A673 (cell line): Measurements from ENCODE around the gene MYBPC3. TPM values are rescaled to one million over a fixed set of nuclear protein-coding genes. Genes with fewer than 3 reads are reported as not detected.

Source experiments
- BruUV-seq: library from RNA; stranded (reverse); fragments of 400-500 nt; replicated peaks from 2 replicates; lab custom pipeline; 2021; lab: Mats Ljungman, UMichigan
- CTCF ChIA-PET: fragments of 300-600 bp; sonication (Branson Sonifier 250); formaldehyde crosslinking; loops from one replicate; lab custom pipeline; 2022; ENCODE audit warnings: antibody characterized with exemption; lab: Charles Lee
- POLR2A ChIA-PET: fragments of 300-600 bp; sonication (Branson Sonifier 250); formaldehyde crosslinking; loops from one replicate; lab custom pipeline; 2022; ENCODE audit warnings: antibody characterized with exemption; ENCODE audit not compliant: low non-redundant PET; lab: Charles Lee
- DNase-seq: peaks from one replicate; pipeline ENCODE4 v3.0.0-alpha.2; 2015; ENCODE audit warnings: low spot score
- H3K27ac ChIP-seq: fragments of 200-600 bp; sonication (generic); 2 replicates; pipeline ENCODE4 v1.5.1; 2016; ENCODE audit warnings: mixed run types, low read depth, mild to moderate bottlenecking, mixed read lengths, antibody characterized with exemption, low read length; ENCODE audit not compliant: poor library complexity, severe bottlenecking
- H3K27me3 ChIP-seq: fragments of 200-600 bp; sonication (generic); replicated peaks from 2 replicates; pipeline ENCODE4 v1.6.1; 2017; ENCODE audit warnings: mixed run types, low read depth, mild to moderate bottlenecking, mixed read lengths, antibody characterized with exemption, low read length; ENCODE audit not compliant: insufficient read depth, poor library complexity
- H3K36me3 ChIP-seq: fragments of 200-600 bp; sonication (generic); 2 replicates; pipeline ENCODE4 v1.6.1; 2016; ENCODE audit warnings: mixed run types, mild to moderate bottlenecking, mixed read lengths, antibody characterized with exemption, low read length; ENCODE audit not compliant: insufficient read depth, poor library complexity, severe bottlenecking
- H3K4me1 ChIP-seq: fragments of 200-600 bp; sonication (generic); 2 replicates; pipeline ENCODE4 v1.6.1; 2017; ENCODE audit warnings: mixed run types, mild to moderate bottlenecking, mixed read lengths, antibody characterized with exemption, low read length; ENCODE audit not compliant: insufficient read depth, poor library complexity, severe bottlenecking
- H3K4me3 ChIP-seq: fragments of 200-600 bp; sonication (generic); 2 replicates; pipeline ENCODE4 v1.5.1; 2016; ENCODE audit warnings: low read depth, mixed run types, mild to moderate bottlenecking, mixed read lengths, low read length; ENCODE audit not compliant: poor library complexity, severe bottlenecking
- H3K9me3 ChIP-seq: fragments of 200-600 bp; sonication (generic); 2 replicates; pipeline ENCODE4 v1.6.1; 2016; ENCODE audit warnings: mixed run types, low read depth, mild to moderate bottlenecking, mixed read lengths, antibody characterized with exemption, low read length; ENCODE audit not compliant: poor library complexity, severe bottlenecking
- EZH2 ChIP-seq: fragments of 200-600 bp; sonication (generic); IDR thresholded peaks from 2 replicates; pipeline ENCODE4 v1.6.1; 2017; ENCODE audit warnings: borderline replicate concordance, low read depth, mild to moderate bottlenecking, mixed read lengths, antibody characterized with exemption, low read length; ENCODE audit not compliant: poor library complexity, severe bottlenecking
- intact Hi-C: fragments of 100-400 bp; cut with micrococcal nuclease; formaldehyde crosslinking; loops from one replicate; pipeline ENCODE4 v1.10.0; 2022; ENCODE audit not compliant: unreplicated experiment
- total RNA-seq: library from RNA; stranded (reverse); gene quantifications from 2 replicates; pipeline ENCODE4 v1.2.3, GENCODE V29; 2021
- TF ChIP-seq, protein P1 (sequence below): fragments of 300-800, 200-600 bp; sonication (generic); conservative IDR thresholded peaks from 2 replicates; pipeline ENCODE4 v1.5.1; 2017; ENCODE audit warnings: low read depth, mild to moderate bottlenecking, antibody characterized with exemption, low read length, moderate library complexity, mixed read lengths

The MYBPC3 gene
- total RNA-seq, 1 experiment from 2014 or later: not detected

DNA sequence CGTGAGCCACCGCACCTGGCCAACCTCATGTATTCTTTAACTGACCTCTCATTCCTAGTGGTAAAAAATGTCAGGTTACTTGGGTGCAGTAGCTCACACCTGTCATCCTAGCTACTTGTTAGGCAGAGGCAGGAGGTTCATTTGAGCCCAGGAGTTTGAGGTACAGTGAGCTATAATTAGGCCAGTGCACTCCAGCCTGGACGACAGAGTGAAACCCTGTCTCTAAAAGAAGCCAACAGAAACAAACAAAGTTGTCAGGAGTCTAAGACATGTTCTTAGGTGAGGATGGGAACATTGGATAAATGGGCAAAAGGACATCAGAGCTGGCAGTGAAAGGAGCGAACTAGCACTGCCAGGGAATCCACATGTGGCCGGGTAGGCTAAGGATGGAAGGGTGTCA lies 64.4 kb downstream of the MYBPC3 start:
- intact Hi-C loops: no loop called here
- H3K4me1 ChIP-seq: no peaks in the 10 kb centered on the region
- CTCF ChIA-PET: no interaction called here
- TF ChIP-seq, protein P1, sequence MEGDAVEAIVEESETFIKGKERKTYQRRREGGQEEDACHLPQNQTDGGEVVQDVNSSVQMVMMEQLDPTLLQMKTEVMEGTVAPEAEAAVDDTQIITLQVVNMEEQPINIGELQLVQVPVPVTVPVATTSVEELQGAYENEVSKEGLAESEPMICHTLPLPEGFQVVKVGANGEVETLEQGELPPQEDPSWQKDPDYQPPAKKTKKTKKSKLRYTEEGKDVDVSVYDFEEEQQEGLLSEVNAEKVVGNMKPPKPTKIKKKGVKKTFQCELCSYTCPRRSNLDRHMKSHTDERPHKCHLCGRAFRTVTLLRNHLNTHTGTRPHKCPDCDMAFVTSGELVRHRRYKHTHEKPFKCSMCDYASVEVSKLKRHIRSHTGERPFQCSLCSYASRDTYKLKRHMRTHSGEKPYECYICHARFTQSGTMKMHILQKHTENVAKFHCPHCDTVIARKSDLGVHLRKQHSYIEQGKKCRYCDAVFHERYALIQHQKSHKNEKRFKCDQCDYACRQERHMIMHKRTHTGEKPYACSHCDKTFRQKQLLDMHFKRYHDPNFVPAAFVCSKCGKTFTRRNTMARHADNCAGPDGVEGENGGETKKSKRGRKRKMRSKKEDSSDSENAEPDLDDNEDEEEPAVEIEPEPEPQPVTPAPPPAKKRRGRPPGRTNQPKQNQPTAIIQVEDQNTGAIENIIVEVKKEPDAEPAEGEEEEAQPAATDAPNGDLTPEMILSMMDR: no peak
- no peak for TF ChIP-seq EZH2
- H3K27me3 ChIP-seq: no peaks in the 10 kb centered on the region
- no peak overlapping the region for H3K27ac ChIP-seq
- H3K36me3 ChIP-seq: peaks cover 100% of the 10 kb centered on the region
- DNase-seq: no peak
- H3K9me3 ChIP-seq: no peaks in the 10 kb centered on the region
- POLR2A ChIA-PET: no interaction called here
- H3K4me3 ChIP-seq: no peak overlapping the region
- BruUV-seq: no TSS peak

DNA sequence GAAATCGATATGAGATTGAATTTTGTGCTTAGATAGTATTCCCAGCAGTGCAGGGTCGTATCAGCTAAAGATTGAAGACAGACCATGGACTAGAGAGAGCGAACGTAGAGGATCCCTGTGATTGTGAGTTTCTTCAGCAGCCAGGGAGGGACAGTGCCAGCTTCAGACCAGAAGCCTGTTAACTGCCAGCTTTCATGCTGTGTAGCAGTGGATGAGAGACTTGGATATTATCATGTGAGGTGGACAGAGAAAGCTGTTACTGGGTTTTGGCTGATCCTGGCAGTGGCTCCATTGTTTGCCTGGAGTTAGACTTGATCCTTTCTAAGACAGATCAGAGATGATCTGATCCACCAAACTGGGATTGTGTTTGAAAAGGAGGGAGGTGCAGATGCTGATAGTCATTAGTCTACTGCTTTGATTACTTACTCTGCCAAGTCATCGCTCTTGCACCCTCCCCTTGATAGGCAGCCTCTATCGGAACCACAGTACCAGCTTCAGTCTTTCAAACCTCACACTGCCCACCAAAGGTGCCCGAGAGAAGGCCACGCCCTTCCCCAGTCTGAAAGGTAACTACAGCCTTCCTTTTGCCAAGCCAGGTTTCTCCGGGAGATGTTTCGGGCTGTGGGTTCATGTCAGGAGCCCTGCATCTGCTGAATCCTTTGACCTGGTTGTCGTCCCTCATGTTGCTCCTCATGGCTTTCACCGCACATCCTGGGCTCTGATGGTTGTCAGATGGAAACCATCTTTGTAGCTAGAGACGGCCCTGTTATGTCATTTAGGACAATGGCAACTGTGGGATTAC lies 66.3 kb downstream of the MYBPC3 start:
- DNase-seq: no peak
- no peaks in the 10 kb centered on the region for H3K27me3 ChIP-seq
- intact Hi-C loops: no loop called here
- no peaks in the 10 kb centered on the region for H3K9me3 ChIP-seq
- no peaks in the 10 kb centered on the region for H3K4me1 ChIP-seq
- H3K36me3 ChIP-seq: peaks cover 98% of the 10 kb centered on the region
- CTCF ChIA-PET: no interaction called here
- TF ChIP-seq, protein P1: no peak
- TF ChIP-seq EZH2: no peak
- H3K4me3 ChIP-seq: no peak overlapping the region
- no TSS peak for BruUV-seq
- H3K27ac ChIP-seq: no peak overlapping the region
- POLR2A ChIA-PET: no interaction called here

DNA sequence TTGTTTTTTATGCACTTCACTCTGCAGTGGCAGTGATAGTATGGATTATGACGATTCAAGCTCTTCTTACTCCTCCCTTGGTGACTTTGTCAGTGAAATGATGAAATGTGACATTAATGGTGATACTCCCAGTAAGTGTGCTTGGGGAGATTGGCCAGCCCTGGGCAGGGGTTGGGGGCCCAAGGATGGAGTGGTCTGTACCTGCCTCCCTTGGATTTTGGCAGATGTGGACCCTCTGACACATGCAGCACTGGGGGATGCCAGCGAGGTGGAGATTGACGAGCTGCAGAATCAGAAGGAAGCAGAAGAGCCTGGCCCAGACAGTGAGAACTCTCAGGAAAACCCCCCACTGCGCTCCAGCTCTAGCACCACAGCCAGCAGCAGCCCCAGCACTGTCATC lies 68.4 kb downstream of the MYBPC3 start:
- POLR2A ChIA-PET: no interaction called here
- TF ChIP-seq, protein P1: no peak
- no peak for TF ChIP-seq EZH2
- CTCF ChIA-PET: no interaction called here
- Histone ChIP-seq H3K27me3 (no peaks in the 10 kb centered on the region), H3K4me3 (no peak overlapping the region), H3K27ac (no peak overlapping the region), H3K4me1 (no peaks in the 10 kb centered on the region), H3K9me3 (no peaks in the 10 kb centered on the region), H3K36me3 (peaks cover 98% of the 10 kb centered on the region)
- DNase-seq: no peak
- TSS peak; percentile 32 for BruUV-seq
- intact Hi-C loops: no loop called here
